Nephron (organoid): Measurements from ENCODE around the gene OGDHL.

Experiments used
- H3K27ac Mint-ChIP-seq, 3 experiments: 2 replicates each; pipeline ENCODE4 v1.8.0; 2020; ENCODE audit warnings: mixed read lengths in 3 of 3, mild to moderate bottlenecking in 2 of 3, moderate library complexity in 1 of 3
- H3K27me3 Mint-ChIP-seq: 2 replicates; pipeline ENCODE4 v1.8.0; 2021; ENCODE audit warnings: low read depth, mild to moderate bottlenecking, moderate library complexity, mixed read lengths
- H3K36me3 Mint-ChIP-seq: 2 replicates; pipeline ENCODE4 v1.8.0; 2020; ENCODE audit warnings: low read depth, mixed read lengths
- H3K4me1 Mint-ChIP-seq: 2 replicates; pipeline ENCODE4 v1.8.0; 2020; ENCODE audit warnings: mixed read lengths
- H3K4me3 Mint-ChIP-seq, 3 experiments: 2 replicates each; pipeline ENCODE4 v1.8.0; 2020; ENCODE audit warnings: mild to moderate bottlenecking in 3 of 3, mixed read lengths in 3 of 3, moderate library complexity in 2 of 3
- H3K9me3 Mint-ChIP-seq: 2 replicates; pipeline ENCODE4 v1.8.0; 2020; ENCODE audit warnings: mixed read lengths
- TF ChIP-seq, protein P1 (sequence below), 3 experiments: fragments of 200-600 bp; sonication (generic); IDR thresholded peaks; one replicate each; pipeline ENCODE4 v1.5.0; 2021; ENCODE audit warnings: antibody characterized with exemption in 3 of 3; ENCODE audit not compliant: unreplicated experiment in 3 of 3

Gene OGDHL

DNA sequence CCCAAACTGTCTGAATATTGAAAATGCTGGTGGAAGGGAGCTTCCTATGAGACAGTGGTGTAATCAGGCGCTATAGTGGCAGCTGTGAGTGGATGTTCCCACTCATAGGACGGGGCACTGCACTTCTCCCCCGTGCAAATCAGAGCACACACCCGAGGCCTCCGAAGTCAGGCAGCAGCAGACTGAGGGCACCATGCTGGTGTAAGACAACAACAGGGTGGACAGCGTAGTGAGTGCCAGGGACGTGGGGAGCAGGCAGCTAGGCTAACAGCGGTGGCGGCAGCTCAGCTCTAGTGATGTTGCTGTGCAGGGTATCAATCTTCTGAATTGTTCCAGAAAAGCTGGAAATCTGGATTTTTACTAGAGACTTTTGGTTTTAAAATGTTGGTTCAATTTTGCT lies 63.4 kb downstream of the OGDHL start:
- TF ChIP-seq, protein P1, sequence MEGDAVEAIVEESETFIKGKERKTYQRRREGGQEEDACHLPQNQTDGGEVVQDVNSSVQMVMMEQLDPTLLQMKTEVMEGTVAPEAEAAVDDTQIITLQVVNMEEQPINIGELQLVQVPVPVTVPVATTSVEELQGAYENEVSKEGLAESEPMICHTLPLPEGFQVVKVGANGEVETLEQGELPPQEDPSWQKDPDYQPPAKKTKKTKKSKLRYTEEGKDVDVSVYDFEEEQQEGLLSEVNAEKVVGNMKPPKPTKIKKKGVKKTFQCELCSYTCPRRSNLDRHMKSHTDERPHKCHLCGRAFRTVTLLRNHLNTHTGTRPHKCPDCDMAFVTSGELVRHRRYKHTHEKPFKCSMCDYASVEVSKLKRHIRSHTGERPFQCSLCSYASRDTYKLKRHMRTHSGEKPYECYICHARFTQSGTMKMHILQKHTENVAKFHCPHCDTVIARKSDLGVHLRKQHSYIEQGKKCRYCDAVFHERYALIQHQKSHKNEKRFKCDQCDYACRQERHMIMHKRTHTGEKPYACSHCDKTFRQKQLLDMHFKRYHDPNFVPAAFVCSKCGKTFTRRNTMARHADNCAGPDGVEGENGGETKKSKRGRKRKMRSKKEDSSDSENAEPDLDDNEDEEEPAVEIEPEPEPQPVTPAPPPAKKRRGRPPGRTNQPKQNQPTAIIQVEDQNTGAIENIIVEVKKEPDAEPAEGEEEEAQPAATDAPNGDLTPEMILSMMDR (IDR thresholded peaks at IDR 0.05; ENCODE audit: unreplicated experiment in 3 of 3) = no peak
- Mint-ChIP-seq H3K27ac (no peak overlapping the region), H3K9me3 (no peaks in the 10 kb centered on the region), H3K4me3 (no peak overlapping the region), H3K36me3 (no peaks in the 10 kb centered on the region), H3K4me1 (no peaks in the 10 kb centered on the region), H3K27me3 (peaks cover 27% of the 10 kb centered on the region)

DNA sequence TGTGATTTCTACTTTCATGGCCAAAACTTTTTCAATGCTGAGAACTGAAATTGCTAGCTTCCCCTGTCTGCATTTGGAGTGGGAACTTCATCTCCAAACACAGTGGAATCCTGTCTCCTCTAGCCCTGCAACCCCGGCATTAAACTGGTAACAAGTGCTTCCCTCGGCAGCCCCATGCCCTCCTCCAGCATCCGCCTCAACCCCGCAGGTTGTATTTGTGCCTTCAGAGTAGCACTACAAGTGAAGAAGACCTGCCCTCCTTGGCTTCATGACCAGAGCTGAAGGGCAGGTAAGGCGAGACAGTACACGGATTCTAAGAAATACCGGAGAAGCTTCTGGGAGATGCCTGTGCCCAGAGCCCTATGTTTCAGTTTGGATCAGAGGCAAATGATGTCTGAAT lies 65.8 kb downstream of the OGDHL start:
- H3K4me1 Mint-ChIP-seq = no peaks in the 10 kb centered on the region
- TF ChIP-seq, protein P1 (IDR thresholded peaks at IDR 0.05; ENCODE audit: unreplicated experiment in 3 of 3) = no peak
- peaks cover 44% of the 10 kb centered on the region for H3K27me3 Mint-ChIP-seq
- no peaks in the 10 kb centered on the region for H3K36me3 Mint-ChIP-seq
- no peak overlapping the region for H3K27ac Mint-ChIP-seq
- H3K4me3 Mint-ChIP-seq = no peak overlapping the region
- H3K9me3 Mint-ChIP-seq = no peaks in the 10 kb centered on the region

DNA sequence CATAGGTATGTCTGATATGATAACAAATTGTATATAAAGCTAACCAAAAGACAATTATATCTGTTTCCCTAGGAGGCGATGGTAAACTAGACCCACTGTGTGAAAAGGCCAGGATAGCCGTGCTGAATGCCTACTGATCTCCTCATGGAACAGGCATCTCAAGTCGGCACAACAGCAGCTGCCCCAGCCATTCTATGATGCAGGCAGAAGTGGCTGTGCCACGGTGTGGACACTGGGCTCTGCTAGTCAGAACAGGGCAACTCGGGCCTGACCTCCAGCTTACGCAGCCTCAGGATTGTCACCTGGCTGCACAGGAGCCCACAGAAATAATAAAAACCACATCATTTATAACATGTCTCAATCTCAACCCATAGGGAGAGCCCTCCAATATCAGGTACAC lies 67.7 kb downstream of the OGDHL start:
- Mint-ChIP-seq H3K27me3 (peaks cover 61% of the 10 kb centered on the region), H3K4me1 (no peaks in the 10 kb centered on the region), H3K9me3 (no peaks in the 10 kb centered on the region), H3K4me3 (no peak overlapping the region), H3K27ac (no peak overlapping the region), H3K36me3 (no peaks in the 10 kb centered on the region)
- TF ChIP-seq, protein P1 (IDR thresholded peaks at IDR 0.05; ENCODE audit: unreplicated experiment in 3 of 3) = no peak

DNA sequence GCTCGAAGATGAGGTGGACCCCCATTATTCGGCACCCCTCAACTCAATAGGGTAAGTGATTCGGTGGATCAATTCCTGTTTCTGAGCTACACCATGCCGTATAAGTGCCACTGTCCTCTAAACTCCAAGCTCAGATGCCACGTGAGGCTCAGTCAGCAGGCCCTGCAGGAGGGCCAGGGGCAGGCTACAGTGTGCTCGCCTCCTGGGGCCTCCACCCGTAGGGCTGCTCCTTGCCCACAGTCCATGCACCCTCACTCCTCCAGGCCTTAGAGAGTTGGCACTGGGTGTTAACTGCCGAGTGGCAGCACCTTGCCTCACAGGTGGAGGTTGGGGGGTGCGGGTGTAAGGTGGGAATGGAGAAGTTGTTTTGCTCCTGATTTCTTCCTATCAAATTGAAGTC lies 70.5 kb downstream of the OGDHL start:
- Mint-ChIP-seq H3K36me3 (no peaks in the 10 kb centered on the region), H3K27me3 (peaks cover 74% of the 10 kb centered on the region)

DNA sequence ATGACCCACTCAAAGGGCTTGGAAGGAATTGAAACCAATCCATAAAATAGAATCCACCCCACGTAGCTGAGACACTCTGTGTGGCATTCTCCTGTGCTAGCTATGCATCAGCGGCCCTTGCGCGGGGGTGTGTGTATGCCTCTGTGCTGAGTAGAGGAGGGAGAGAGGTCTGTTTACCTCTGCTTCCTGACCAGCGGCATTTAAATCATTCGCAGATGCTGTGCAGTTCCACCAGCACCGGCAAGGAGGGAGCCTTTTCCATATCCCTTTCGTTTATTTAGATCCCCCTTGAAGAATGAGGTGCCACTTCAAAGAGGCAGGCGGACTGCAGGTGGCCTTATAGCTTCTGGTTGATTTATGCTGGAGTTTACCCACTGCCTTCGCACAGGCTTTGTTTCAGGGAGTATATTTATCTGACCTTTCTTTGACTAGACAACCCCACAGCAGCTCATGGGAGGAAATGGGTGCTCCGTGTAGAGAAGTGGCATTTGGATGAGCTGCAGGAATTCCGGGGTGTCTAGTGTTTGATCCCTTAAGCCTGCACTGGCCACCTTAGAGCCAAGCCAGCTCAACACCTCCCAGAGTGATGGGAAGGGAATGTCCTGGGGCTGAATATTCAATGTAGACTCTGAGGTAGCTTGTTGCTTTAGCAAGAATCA lies 71.3 kb downstream of the OGDHL start:
- Mint-ChIP-seq H3K9me3 (peaks cover 3% of the 10 kb centered on the region), H3K27me3 (peaks cover 74% of the 10 kb centered on the region), H3K4me3 (no peak overlapping the region), H3K4me1 (no peaks in the 10 kb centered on the region), H3K27ac (no peak overlapping the region), H3K36me3 (no peaks in the 10 kb centered on the region)
- TF ChIP-seq, protein P1 (IDR thresholded peaks at IDR 0.05; ENCODE audit: unreplicated experiment in 3 of 3) = no peak

More for the DNA sequence above, 70.5 kb downstream of the OGDHL start:
- Mint-ChIP-seq H3K9me3 (peaks cover 3% of the 10 kb centered on the region), H3K4me1 (no peaks in the 10 kb centered on the region), H3K4me3 (no peak overlapping the region), H3K27ac (no peak overlapping the region)
- TF ChIP-seq, protein P1 (IDR thresholded peaks at IDR 0.05; ENCODE audit: unreplicated experiment in 3 of 3) = no peak

DNA sequence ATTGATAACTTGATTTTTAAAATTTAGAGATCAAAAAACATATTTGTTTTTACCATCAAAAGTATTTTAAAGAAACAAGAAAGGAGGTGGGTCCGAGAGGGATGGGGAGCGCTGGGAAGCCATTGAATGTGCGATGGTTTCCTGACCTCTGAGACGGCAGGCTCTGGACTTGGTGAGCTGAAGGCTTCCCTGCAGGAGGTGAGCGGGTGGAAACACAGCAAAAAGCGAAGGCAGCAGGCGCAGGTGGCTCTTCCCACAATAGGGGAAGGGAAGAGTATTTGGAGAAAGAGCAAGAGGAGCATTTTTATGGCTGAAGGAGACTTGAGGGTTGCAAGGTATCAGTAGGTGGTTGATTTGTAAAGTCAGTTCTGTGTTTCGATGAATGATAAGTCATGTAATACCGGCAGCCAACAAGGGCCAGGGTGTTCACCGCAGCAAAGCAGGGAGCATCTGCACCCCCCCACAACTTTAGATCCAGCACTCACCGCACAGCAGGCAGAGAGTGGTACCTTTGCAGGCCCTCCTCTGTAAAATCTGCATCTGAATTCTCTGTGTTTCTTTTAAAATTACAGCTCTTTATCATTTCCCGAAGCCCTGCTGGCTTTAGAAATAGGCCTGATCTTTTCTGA lies 72.1 kb downstream of the OGDHL start:
- Mint-ChIP-seq H3K9me3 (peaks cover 7% of the 10 kb centered on the region), H3K36me3 (no peaks in the 10 kb centered on the region), H3K4me1 (no peaks in the 10 kb centered on the region), H3K27me3 (peaks cover 78% of the 10 kb centered on the region), H3K4me3 (no peak overlapping the region), H3K27ac (no peak overlapping the region)
- TF ChIP-seq, protein P1 (IDR thresholded peaks at IDR 0.05; ENCODE audit: unreplicated experiment in 3 of 3) = no peak
